Subcutaneous abdominal adipose tissue (tissue), 5 donors: ENCODE data around the gene TMED10.

Experiments
- H3K27ac ChIP-seq: one replicate; pipeline ENCODE4 v1.7.0; 2013; ENCODE audit warnings: low read depth, mild to moderate bottlenecking, inconsistent platforms, low read length, moderate library complexity
- H3K27me3 ChIP-seq, 5 donors: one replicate each; pipeline ENCODE4 v1.7.0; 2013; ENCODE audit warnings: low read length in 5 of 5, inconsistent platforms in 1 of 5; ENCODE audit not compliant: control insufficient read depth in 5 of 5, insufficient read depth in 4 of 5
- H3K36me3 ChIP-seq, 5 donors: one replicate each; pipeline ENCODE4 v1.7.0; 2013; ENCODE audit warnings: low read length in 5 of 5; ENCODE audit not compliant: control insufficient read depth in 5 of 5, insufficient read depth in 5 of 5
- H3K4me1 ChIP-seq, 5 donors: one replicate each; pipeline ENCODE4 v1.7.0; 2013; ENCODE audit warnings: low read length in 5 of 5, mild to moderate bottlenecking in 3 of 5, moderate library complexity in 1 of 5; ENCODE audit not compliant: control insufficient read depth in 5 of 5, insufficient read depth in 5 of 5
- H3K4me3 ChIP-seq, 5 donors: one replicate each; pipeline ENCODE4 v1.7.0; 2013; ENCODE audit warnings: low read length in 5 of 5, low read depth in 1 of 5
- H3K9ac ChIP-seq, 5 donors: one replicate each; pipeline ENCODE4 v1.7.0; 2013; ENCODE audit warnings: low read length in 5 of 5, mild to moderate bottlenecking in 4 of 5, moderate library complexity in 3 of 5
- H3K9me3 ChIP-seq, 5 donors: one replicate each; pipeline ENCODE4 v1.7.0; 2013; ENCODE audit warnings: low read length in 5 of 5; ENCODE audit not compliant: control insufficient read depth in 5 of 5
- donor health status: healthy.
- donor health status: healthy.
- donor health status: healthy.
- donor health status: healthy.
- donor health status: healthy.

The TMED10 gene

GRCh38 chr14:75125617-75126016 is 50.8 kb downstream of the TMED10 start:
- peak overlapping the region in 2 of 5 donors; percentile 91 to 99 for H3K9ac ChIP-seq
- H3K27me3 ChIP-seq: no peaks in the 10 kb centered on the region
- peaks cover 0 to 5% (median 4%) of the 10 kb centered on the region in 5 donors for H3K36me3 ChIP-seq
- H3K9me3 ChIP-seq: no peaks in the 10 kb centered on the region
- peak overlapping the region in 3 of 5 donors; percentile 84 to 91 (median 85) for H3K4me3 ChIP-seq
- H3K4me1 ChIP-seq: peaks cover 0 to 37% (median 32%) of the 10 kb centered on the region in 5 donors
- no peak overlapping the region for H3K27ac ChIP-seq

- no peak overlapping the region for H3K4me3 ChIP-seq
- peak overlapping the region in 1 of 5 donors; percentile 31 for H3K9ac ChIP-seq
- no peaks in the 10 kb centered on the region for H3K27me3 ChIP-seq
- H3K36me3 ChIP-seq: peaks cover 12 to 20% (median 19%) of the 10 kb centered on the region in 5 donors
- H3K27ac ChIP-seq: no peak overlapping the region
- H3K9me3 ChIP-seq: no peaks in the 10 kb centered on the region
- H3K4me1 ChIP-seq: peaks cover 0 to 37% (median 32%) of the 10 kb centered on the region in 5 donors
Measured at GRCh38 chr14:75123991-75124390, 52.4 kb downstream of the TMED10 start.

GRCh38 chr14:75121552-75121951 is 54.9 kb downstream of the TMED10 start:
- Histone ChIP-seq H3K36me3 (peaks cover 25 to 42% (median 36%) of the 10 kb centered on the region in 5 donors), H3K27me3 (no peaks in the 10 kb centered on the region), H3K4me3 (no peak overlapping the region), H3K9me3 (no peaks in the 10 kb centered on the region), H3K9ac (no peak overlapping the region), H3K27ac (no peak overlapping the region), H3K4me1 (peaks cover 0 to 23% (median 13%) of the 10 kb centered on the region in 5 donors)

- Histone ChIP-seq H3K4me3 (no peak overlapping the region), H3K4me1 (peaks cover 0 to 15% (median 4%) of the 10 kb centered on the region in 5 donors), H3K36me3 (peaks cover 32 to 47% (median 42%) of the 10 kb centered on the region in 5 donors), H3K9me3 (no peaks in the 10 kb centered on the region), H3K27me3 (no peaks in the 10 kb centered on the region), H3K9ac (no peak overlapping the region), H3K27ac (no peak overlapping the region)
Measured at GRCh38 chr14:75120541-75121291, 55.7 kb downstream of the TMED10 start.

- H3K4me1 ChIP-seq: peaks cover 0 to 6% (median 0%) of the 10 kb centered on the region in 5 donors
- no peaks in the 10 kb centered on the region for H3K27me3 ChIP-seq
- H3K9ac ChIP-seq: no peak overlapping the region
- no peak overlapping the region for H3K4me3 ChIP-seq
- H3K27ac ChIP-seq: no peak overlapping the region
- H3K9me3 ChIP-seq: no peaks in the 10 kb centered on the region
- peaks cover 42 to 63% (median 55%) of the 10 kb centered on the region in 5 donors for H3K36me3 ChIP-seq
Measured at GRCh38 chr14:75119056-75119455, 57.4 kb downstream of the TMED10 start.

- Histone ChIP-seq H3K4me3 (no peak overlapping the region), H3K9ac (no peak overlapping the region), H3K27me3 (no peaks in the 10 kb centered on the region), H3K27ac (no peak overlapping the region), H3K4me1 (no peaks in the 10 kb centered on the region), H3K36me3 (peaks cover 65 to 98% (median 84%) of the 10 kb centered on the region in 5 donors), H3K9me3 (no peaks in the 10 kb centered on the region)
Measured at GRCh38 chr14:75113932-75114539, 62.4 kb downstream of the TMED10 start.

- Histone ChIP-seq H3K9ac (no peak overlapping the region), H3K27me3 (no peaks in the 10 kb centered on the region), H3K4me3 (no peak overlapping the region), H3K9me3 (no peaks in the 10 kb centered on the region), H3K27ac (no peak overlapping the region), H3K4me1 (no peaks in the 10 kb centered on the region), H3K36me3 (peaks cover 68 to 92% (median 88%) of the 10 kb centered on the region in 5 donors)
Measured at GRCh38 chr14:75109877-75110276, 66.5 kb downstream of the TMED10 start.

GRCh38 chr14:75107186-75107585 is 69.2 kb downstream of the TMED10 start:
- Histone ChIP-seq H3K27me3 (no peaks in the 10 kb centered on the region), H3K27ac (no peak overlapping the region), H3K9me3 (no peaks in the 10 kb centered on the region), H3K4me3 (no peak overlapping the region), H3K36me3 (peaks cover 54 to 85% (median 76%) of the 10 kb centered on the region in 5 donors), H3K4me1 (no peaks in the 10 kb centered on the region), H3K9ac (no peak overlapping the region)

GRCh38 chr14:75101491-75101890 is 74.9 kb downstream of the TMED10 start:
- Histone ChIP-seq H3K4me1 (no peaks in the 10 kb centered on the region), H3K36me3 (peaks cover 51 to 89% (median 80%) of the 10 kb centered on the region in 5 donors), H3K4me3 (no peak overlapping the region), H3K27ac (no peak overlapping the region), H3K9ac (no peak overlapping the region), H3K27me3 (no peaks in the 10 kb centered on the region), H3K9me3 (no peaks in the 10 kb centered on the region)

GRCh38 chr14:75098682-75099081 is 77.7 kb downstream of the TMED10 start:
- Histone ChIP-seq H3K9ac (no peak overlapping the region), H3K9me3 (no peaks in the 10 kb centered on the region), H3K4me3 (no peak overlapping the region), H3K27me3 (no peaks in the 10 kb centered on the region), H3K4me1 (no peaks in the 10 kb centered on the region), H3K27ac (no peak overlapping the region), H3K36me3 (peaks cover 52 to 89% (median 81%) of the 10 kb centered on the region in 5 donors)
